HG03025 (cell line): ENCODE results near the gene ADGRG6.

Experiments
- ATAC-seq: cut with Tn5 transposase; IDR thresholded peaks from one replicate; pipeline ENCODE4 v1.9.1; 2021; ENCODE audit warnings: mild to moderate bottlenecking, moderate library complexity; ENCODE audit not compliant: unreplicated experiment, low FRiP score

The ADGRG6 gene

DNA sequence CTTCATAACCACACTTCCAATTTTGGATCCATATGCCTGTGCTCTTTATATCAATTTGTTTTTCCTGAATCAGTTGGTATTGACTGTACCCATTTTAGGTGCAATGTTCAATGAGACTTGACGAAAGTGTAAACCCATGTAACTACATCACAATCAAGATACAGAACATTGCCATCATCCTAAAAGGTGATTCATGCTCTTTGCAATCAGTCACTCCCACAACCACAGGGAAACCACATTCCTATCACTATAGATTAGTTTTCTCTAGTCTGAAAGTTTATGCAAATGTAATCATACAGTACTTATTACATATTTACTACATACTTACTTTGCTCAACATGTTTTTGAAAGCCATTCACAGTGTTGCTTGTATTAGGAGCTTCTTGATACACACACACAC is 167.4 kb downstream of the ADGRG6 start:
- no peak for ATAC-seq

DNA sequence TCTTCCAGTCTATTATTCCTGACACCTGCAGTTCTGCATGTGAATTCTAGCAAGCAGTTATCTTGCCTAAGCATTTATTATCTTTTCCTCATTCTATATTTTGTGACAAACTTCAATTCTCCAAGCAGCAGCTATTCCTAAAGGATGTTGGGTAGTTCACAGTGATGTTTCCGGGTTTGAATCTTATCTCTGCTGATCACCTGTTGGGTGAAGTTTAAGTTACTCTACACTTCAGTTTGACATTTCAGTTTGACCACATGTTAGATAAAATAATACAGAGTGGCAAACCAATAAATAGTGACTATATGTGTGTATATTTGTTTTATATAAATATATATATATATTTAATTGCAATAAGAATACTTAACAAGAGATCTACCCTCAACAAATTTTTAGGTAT is 168.6 kb downstream of the ADGRG6 start:
- ATAC-seq: no peak

- peak; percentile 69 for ATAC-seq
These were observed 172.9 kb downstream of the ADGRG6 start for GRCh38 chr6:142474531-142475289.

DNA sequence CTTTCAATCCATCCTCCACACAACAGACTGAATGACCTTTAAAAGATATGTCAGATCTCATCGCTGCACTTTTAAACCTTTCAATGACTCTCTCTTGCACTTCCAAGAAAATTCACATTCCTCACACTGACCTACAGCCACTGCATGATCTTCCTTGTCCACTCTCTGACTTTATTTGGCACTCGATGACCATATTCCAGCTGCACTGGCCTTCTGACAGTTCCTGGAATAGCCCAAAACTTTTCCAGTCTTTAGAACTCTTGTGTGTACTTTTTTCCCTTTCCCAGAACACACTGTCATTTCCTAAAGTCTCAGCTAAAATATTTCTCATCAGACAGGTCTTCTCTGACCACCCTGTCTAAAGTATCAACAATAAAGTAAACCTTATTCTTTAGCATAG is 174.6 kb downstream of the ADGRG6 start:
- no peak for ATAC-seq

DNA sequence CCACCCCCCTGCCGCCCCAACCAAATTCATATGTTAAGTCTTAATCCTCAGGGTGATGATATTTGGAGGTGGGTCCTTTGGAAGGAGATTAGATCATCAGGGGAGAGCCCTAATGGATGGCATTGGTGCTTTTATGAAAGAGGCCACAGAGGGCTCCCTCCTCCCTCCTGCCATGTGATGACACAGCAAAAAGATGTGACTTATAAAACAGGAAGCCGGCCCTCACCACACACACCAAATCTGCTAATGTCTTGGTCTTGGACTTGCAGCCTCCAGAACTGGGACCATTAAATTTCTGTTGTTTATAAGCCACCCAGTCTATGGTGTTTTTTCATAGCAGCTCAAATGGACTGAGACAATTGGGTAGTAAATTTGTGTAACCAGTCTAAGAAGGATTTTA is 176.3 kb downstream of the ADGRG6 start:
- no peak for ATAC-seq

GRCh38 chr6:142481466-142481865 is 179.7 kb downstream of the ADGRG6 start:
- no peak for ATAC-seq

- ATAC-seq: no peak
These were observed 180.4 kb downstream of the ADGRG6 start for GRCh38 chr6:142482249-142482648.

DNA sequence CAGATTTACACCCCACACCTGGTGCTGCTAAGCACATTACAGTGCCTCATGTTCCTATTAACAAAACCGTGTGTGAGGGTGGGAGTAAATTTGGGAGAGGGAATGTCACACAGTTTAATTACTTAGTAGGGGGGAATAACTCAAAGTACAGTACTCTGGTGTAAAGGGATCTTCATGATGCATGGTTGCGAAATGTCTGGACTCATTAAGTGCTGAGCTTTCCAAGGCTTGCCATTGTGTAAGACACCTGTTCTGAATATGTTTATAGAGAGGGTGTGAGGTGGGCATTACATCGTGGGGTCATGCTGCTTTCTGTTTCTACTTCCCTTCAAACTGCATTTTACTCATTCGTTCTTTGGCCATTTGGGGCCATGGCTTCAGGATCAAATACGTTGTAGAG is 181.2 kb downstream of the ADGRG6 start:
- no peak for ATAC-seq

DNA sequence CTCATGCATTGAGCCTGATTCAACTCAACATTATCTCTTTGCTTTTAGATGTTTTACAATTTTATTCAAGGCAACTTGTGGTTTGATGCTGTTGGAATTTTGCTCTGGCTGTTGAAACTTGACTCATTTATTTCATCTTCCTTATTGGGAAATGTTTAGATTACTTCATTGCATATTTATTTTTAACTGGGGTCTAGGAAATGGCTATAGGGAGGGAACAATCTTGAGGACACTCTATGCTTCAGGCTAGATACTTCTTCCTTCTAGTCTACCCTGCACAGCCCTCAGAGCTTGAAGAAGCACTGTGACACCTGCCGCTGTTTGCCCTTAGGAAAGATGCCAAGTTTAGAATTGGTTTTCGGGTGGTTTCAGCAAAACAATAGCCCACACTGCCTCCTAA is 183.4 kb downstream of the ADGRG6 start:
- no peak for ATAC-seq

GRCh38 chr6:142489722-142490610 is 188.2 kb downstream of the ADGRG6 start:
- no peak for ATAC-seq
